Measurements from ENCODE around the gene ADGRF1.

- TF ChIP-seq POLR2A (IDR thresholded peaks at IDR 0.05; ENCODE audit: low read depth), result no peak
- TF ChIP-seq POLR2AphosphoS5 (IDR thresholded peaks at IDR 0.05), result no peak
- no peak for TF ChIP-seq EP300 (IDR thresholded peaks at IDR 0.05)
These were observed 33.0 kb upstream of the ADGRF1 start for GRCh38 chr6:47075168-47075567.

Measured in esophagus muscularis mucosa (tissue), 3 donors.